Keratinocyte (primary cell): ENCODE results near the gene SRPK2. TPM values are rescaled to one million over a fixed set of nuclear protein-coding genes. Genes with fewer than 3 reads are reported as not detected.

Experiments used
- DNase-seq: peaks from one replicate; pipeline ENCODE4 v3.0.0-alpha.2; 2011; ENCODE audit warnings: low read depth, missing footprints, low spot score
- FAIRE-seq: peaks from 2 replicates; lab custom pipeline; 2011; peaks lifted over from hg19 to GRCh38; lab: Jason Lieb, UNC
- H2AFZ ChIP-seq: 2 replicates; pipeline ENCODE4 v1.6.0; 2012; ENCODE audit warnings: low read length, control low read depth, inconsistent platforms; ENCODE audit not compliant: control insufficient read depth
- H3K27ac ChIP-seq: 2 replicates; pipeline ENCODE4 v1.5.1; 2011; ENCODE audit warnings: low read length; ENCODE audit not compliant: control insufficient read depth, insufficient read depth
- H3K27me3 ChIP-seq: 3 replicates; pipeline ENCODE4 v1.6.0; 2011; ENCODE audit warnings: low read length; ENCODE audit not compliant: control insufficient read depth, insufficient read depth; ENCODE audit errors: extremely low read depth
- H3K36me3 ChIP-seq, 2 experiments: 2 replicates in 1 of 2; 3 replicates in 1 of 2; pipeline ENCODE4 v1.5.1; 2011; ENCODE audit warnings: low read length in 2 of 2, mild to moderate bottlenecking in 1 of 2; ENCODE audit not compliant: control insufficient read depth in 2 of 2, insufficient read depth in 2 of 2; ENCODE audit errors: extremely low read depth in 1 of 2
- H3K4me1 ChIP-seq: 3 replicates; pipeline ENCODE4 v1.5.1; 2011; ENCODE audit warnings: low read length; ENCODE audit not compliant: control insufficient read depth, insufficient read depth; ENCODE audit errors: extremely low read depth
- H3K4me2 ChIP-seq: 3 replicates; pipeline ENCODE4 v1.6.0; 2011; ENCODE audit warnings: low read depth, low read length; ENCODE audit not compliant: control insufficient read depth, insufficient read depth; ENCODE audit errors: extremely low read depth
- H3K4me3 ChIP-seq, 3 experiments: fragments of 200-600 bp in 1 of 3; sonication (generic) in 1 of 3; 2 replicates in 2 of 3; 3 replicates in 1 of 3; pipeline ENCODE4 v1.5.1; 2011 to 2016; ENCODE audit warnings: low read length in 3 of 3, mild to moderate bottlenecking in 3 of 3, control low read depth in 2 of 3, inconsistent platforms in 1 of 3, low read depth in 1 of 3, mixed read lengths in 1 of 3, mixed run types in 1 of 3, moderate library complexity in 1 of 3; ENCODE audit not compliant: control insufficient read depth in 2 of 3, insufficient read depth in 2 of 3; ENCODE audit errors: extremely low read depth in 1 of 3
- H3K79me2 ChIP-seq: 2 replicates; pipeline ENCODE4 v1.6.0; 2012; ENCODE audit warnings: low read length; ENCODE audit not compliant: control insufficient read depth, insufficient read depth
- H3K9ac ChIP-seq: 3 replicates; pipeline ENCODE4 v1.6.0; 2011; ENCODE audit warnings: low read length; ENCODE audit not compliant: control insufficient read depth, insufficient read depth; ENCODE audit errors: extremely low read depth
- H3K9me1 ChIP-seq: 3 replicates; pipeline ENCODE4 v1.6.0; 2011; ENCODE audit warnings: low read length; ENCODE audit not compliant: control insufficient read depth, insufficient read depth; ENCODE audit errors: extremely low read depth
- H3K9me3 ChIP-seq: 2 replicates; pipeline ENCODE4 v1.5.1; 2012; ENCODE audit warnings: low read depth, low read length; ENCODE audit not compliant: control insufficient read depth
- H4K20me1 ChIP-seq: 3 replicates; pipeline ENCODE4 v1.6.0; 2011; ENCODE audit warnings: low read length; ENCODE audit not compliant: control insufficient read depth, insufficient read depth; ENCODE audit errors: extremely low read depth
- EZH2 ChIP-seq: IDR thresholded peaks from one replicate; pipeline ENCODE4 v1.6.1; 2012; ENCODE audit warnings: inconsistent platforms, mild to moderate bottlenecking, low read length, moderate library complexity
- dilution Hi-C: fragments of 300-500 bp; cut with MboI; formaldehyde crosslinking; loops from one replicate; pipeline ENCODE4 v1.7.0; 2020; ENCODE audit warnings: low sequenced_read_pairs; ENCODE audit not compliant: extremely low pct_ligation_motif_present
- polyA plus RNA-seq, 5 experiments: library from polyadenylated mRNA; depleted of rRNA in 3 of 5; stranded (reverse) in 3 of 5; stranded (forward) in 1 of 5; unstranded in 1 of 5; fragments of >200 nt; gene quantifications; 1 replicate in 1 of 5; 2 replicates in 3 of 5; 3 replicates in 1 of 5; pipeline versions ENCODE4 v1.2.1 to v1.2.3, GENCODE V29; 2011 to 2012; ENCODE audit warnings: missing spikeins in 2 of 5, low read depth in 1 of 5, low replicate concordance in 1 of 5
- TF ChIP-seq, protein P1 (sequence below), 3 experiments: IDR thresholded peaks in 1 of 3; conservative IDR thresholded peaks in 1 of 3; optimal IDR thresholded peaks in 1 of 3; 2 replicates in 2 of 3; 3 replicates in 1 of 3; pipeline versions ENCODE3 to v1.5.1; 2011; ENCODE audit warnings: low read length in 3 of 3, mild to moderate bottlenecking in 3 of 3, moderate library complexity in 2 of 3, control low read depth in 1 of 3, inconsistent platforms in 1 of 3; ENCODE audit not compliant: insufficient read depth in 2 of 3; ENCODE audit errors: extremely low read depth in 1 of 3

SRPK2 gene
- polyA plus RNA-seq, 1 donor (not counting 4 experiments of a cell fraction or from before 2014, with no cell fraction given): 40.2 TPM

DNA sequence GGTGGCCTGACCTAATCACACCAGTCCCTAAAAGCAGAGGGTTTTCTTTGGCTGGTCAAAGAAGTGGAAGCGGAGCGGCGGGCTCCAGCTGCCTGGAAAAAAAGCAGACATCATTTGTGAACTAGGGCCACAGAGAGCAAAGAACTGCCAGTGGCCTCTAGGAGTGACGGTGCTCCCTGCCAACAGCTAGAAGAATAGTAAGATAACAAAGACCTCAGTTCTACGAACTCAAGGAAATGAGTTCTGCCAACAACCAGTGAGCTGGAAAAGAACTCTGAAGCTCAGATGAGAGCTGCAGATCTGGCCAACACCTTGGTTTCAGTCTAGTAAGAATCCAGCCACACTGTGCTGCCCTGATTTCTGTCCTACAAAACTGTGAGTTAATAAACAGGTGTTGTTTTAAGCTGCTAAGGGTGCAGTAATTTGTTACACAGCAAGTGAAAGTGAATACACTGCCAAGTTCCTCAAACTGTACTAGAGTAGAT, 178.0 kb downstream of the SRPK2 start:
- H3K27ac ChIP-seq: no peak overlapping the region
- DNase-seq (no peak), FAIRE-seq (no peak)
- H3K4me1 ChIP-seq: no peaks in the 10 kb centered on the region
- no peaks in the 10 kb centered on the region for H3K9me1 ChIP-seq
- H3K9ac ChIP-seq: no peak overlapping the region
- H3K9me3 ChIP-seq: peaks cover 2% of the 10 kb centered on the region
- no peaks in the 10 kb centered on the region for H4K20me1 ChIP-seq
- no peak for TF ChIP-seq EZH2
- TF ChIP-seq, protein P1, sequence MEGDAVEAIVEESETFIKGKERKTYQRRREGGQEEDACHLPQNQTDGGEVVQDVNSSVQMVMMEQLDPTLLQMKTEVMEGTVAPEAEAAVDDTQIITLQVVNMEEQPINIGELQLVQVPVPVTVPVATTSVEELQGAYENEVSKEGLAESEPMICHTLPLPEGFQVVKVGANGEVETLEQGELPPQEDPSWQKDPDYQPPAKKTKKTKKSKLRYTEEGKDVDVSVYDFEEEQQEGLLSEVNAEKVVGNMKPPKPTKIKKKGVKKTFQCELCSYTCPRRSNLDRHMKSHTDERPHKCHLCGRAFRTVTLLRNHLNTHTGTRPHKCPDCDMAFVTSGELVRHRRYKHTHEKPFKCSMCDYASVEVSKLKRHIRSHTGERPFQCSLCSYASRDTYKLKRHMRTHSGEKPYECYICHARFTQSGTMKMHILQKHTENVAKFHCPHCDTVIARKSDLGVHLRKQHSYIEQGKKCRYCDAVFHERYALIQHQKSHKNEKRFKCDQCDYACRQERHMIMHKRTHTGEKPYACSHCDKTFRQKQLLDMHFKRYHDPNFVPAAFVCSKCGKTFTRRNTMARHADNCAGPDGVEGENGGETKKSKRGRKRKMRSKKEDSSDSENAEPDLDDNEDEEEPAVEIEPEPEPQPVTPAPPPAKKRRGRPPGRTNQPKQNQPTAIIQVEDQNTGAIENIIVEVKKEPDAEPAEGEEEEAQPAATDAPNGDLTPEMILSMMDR (optimal IDR thresholded peaks at IDR 0.05 in 1 of 3, IDR thresholded peaks at IDR 0.05 in 1 of 3, conservative IDR thresholded peaks at IDR 0.05 in 1 of 3; ENCODE audit: extremely low read depth in 1 of 3, insufficient read depth in 2 of 3, low read length in 3 of 3): no peak
- dilution Hi-C loops: no loop called here
- peaks cover 0 to 1% of the 10 kb centered on the region in 2 experiments for H3K36me3 ChIP-seq
- no peak overlapping the region for H2AFZ ChIP-seq
- peaks cover 87% of the 10 kb centered on the region for H3K79me2 ChIP-seq
- no peak overlapping the region for H3K4me3 ChIP-seq
- H3K4me2 ChIP-seq: no peak overlapping the region
- H3K27me3 ChIP-seq: no peaks in the 10 kb centered on the region

DNA sequence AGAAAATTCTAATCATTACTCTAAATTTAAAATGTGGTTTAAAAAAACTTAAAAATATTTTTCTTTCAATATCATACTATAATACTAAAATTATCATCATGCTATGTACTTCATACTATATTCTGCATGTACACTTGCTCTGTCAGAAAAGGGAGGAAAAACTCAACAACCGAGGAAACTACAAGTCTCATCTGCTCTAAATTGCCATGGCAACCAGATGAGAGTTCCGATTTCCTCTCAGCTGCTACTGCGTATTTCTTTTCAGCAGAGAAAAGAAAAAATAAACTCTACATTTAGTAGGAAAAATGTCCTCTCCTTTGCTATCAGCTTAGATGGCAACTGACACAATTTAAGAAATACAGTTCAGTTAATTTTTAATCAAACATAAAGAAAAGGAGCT, 178.9 kb downstream of the SRPK2 start:
- peaks cover 2% of the 10 kb centered on the region for H3K9me3 ChIP-seq
- FAIRE-seq (no peak), DNase-seq (no peak)
- no peaks in the 10 kb centered on the region for H4K20me1 ChIP-seq
- dilution Hi-C loops: no loop called here
- H3K4me2 ChIP-seq: no peak overlapping the region
- peaks cover 0 to 1% of the 10 kb centered on the region in 2 experiments for H3K36me3 ChIP-seq
- no peak overlapping the region for H3K4me3 ChIP-seq
- H3K4me1 ChIP-seq: no peaks in the 10 kb centered on the region
- TF ChIP-seq, protein P1 (optimal IDR thresholded peaks at IDR 0.05 in 1 of 3, IDR thresholded peaks at IDR 0.05 in 1 of 3, conservative IDR thresholded peaks at IDR 0.05 in 1 of 3; ENCODE audit: extremely low read depth in 1 of 3, insufficient read depth in 2 of 3, low read length in 3 of 3): no peak
- no peak for TF ChIP-seq EZH2
- H3K27ac ChIP-seq: no peak overlapping the region
- no peaks in the 10 kb centered on the region for H3K27me3 ChIP-seq
- H2AFZ ChIP-seq: no peak overlapping the region
- no peaks in the 10 kb centered on the region for H3K9me1 ChIP-seq
- H3K9ac ChIP-seq: no peak overlapping the region
- H3K79me2 ChIP-seq: peaks cover 87% of the 10 kb centered on the region
